MM.1S (cell line): ENCODE results near the gene MVP.
"Not testable (repeated sequence)": the region's sequence is repeated elsewhere in the genome, so short reads cannot be mapped to it uniquely, and the experiment has no call there.

Source experiments
- DNase-seq: peaks from one replicate; pipeline ENCODE4 v3.0.0-alpha.2; 2015
- H2AFZ ChIP-seq: fragments of 300-600 bp; sonication (generic); 2 replicates; pipeline ENCODE4 v1.6.0; 2016; ENCODE audit warnings: antibody characterized with exemption, low read length
- H3F3A ChIP-seq: fragments of 300-600 bp; sonication (generic); 2 replicates; pipeline ENCODE4 v1.6.1; 2016; ENCODE audit warnings: mild to moderate bottlenecking, antibody characterized with exemption, low read length, moderate library complexity, mixed read lengths; ENCODE audit not compliant: insufficient read depth
- H3K27ac ChIP-seq: fragments of 300-600 bp; sonication (generic); 2 replicates; pipeline ENCODE4 v1.5.1; 2016; ENCODE audit warnings: mild to moderate bottlenecking, low read length
- H3K27me3 ChIP-seq: fragments of 300-600 bp; sonication (generic); replicated peaks from 2 replicates; pipeline ENCODE4 v1.6.0; 2016; ENCODE audit warnings: low read length; ENCODE audit not compliant: insufficient read depth
- H3K36me3 ChIP-seq: fragments of 300-600 bp; sonication (generic); replicated peaks from 2 replicates; pipeline ENCODE4 v1.6.1; 2016; ENCODE audit warnings: mild to moderate bottlenecking, low read length, mixed read lengths; ENCODE audit not compliant: insufficient read depth
- H3K4me1 ChIP-seq: fragments of 300-600 bp; sonication (generic); 2 replicates; pipeline ENCODE4 v1.6.1; 2016; ENCODE audit warnings: low read length, mixed read lengths
- H3K4me2 ChIP-seq: fragments of 300-600 bp; sonication (generic); 2 replicates; pipeline ENCODE4 v1.6.0; 2016; ENCODE audit warnings: low read depth, low read length
- H3K4me3 ChIP-seq: fragments of 300-600 bp; sonication (generic); 2 replicates; pipeline ENCODE4 v1.5.1; 2016; ENCODE audit warnings: low read length, mixed read lengths
- H3K79me2 ChIP-seq: fragments of 300-600 bp; sonication (generic); 2 replicates; pipeline ENCODE4 v1.6.1; 2016; ENCODE audit warnings: mixed run types, low read length, mixed read lengths
- H3K9ac ChIP-seq: fragments of 300-600 bp; sonication (generic); 2 replicates; pipeline ENCODE4 v1.6.1; 2016; ENCODE audit warnings: low read length, mixed read lengths
- H3K9me2 ChIP-seq: fragments of 300-600 bp; sonication (generic); replicated peaks from 2 replicates; pipeline ENCODE4 v1.6.1; 2016; ENCODE audit warnings: mild to moderate bottlenecking, low read length, mixed read lengths; ENCODE audit not compliant: insufficient read depth
- H3K9me3 ChIP-seq: fragments of 300-600 bp; sonication (generic); replicated peaks from 2 replicates; pipeline ENCODE4 v1.6.1; 2016; ENCODE audit warnings: mild to moderate bottlenecking, low read length, mixed read lengths; ENCODE audit not compliant: insufficient read depth
- H4K20me1 ChIP-seq: fragments of 300-600 bp; sonication (generic); 2 replicates; pipeline ENCODE4 v1.6.1; 2016; ENCODE audit warnings: mild to moderate bottlenecking, low read length, moderate library complexity, mixed read lengths; ENCODE audit not compliant: insufficient read depth
- CTCF ChIP-seq: fragments of 300-600 bp; sonication (generic); IDR thresholded peaks from 2 replicates; pipeline ENCODE4 v1.5.1; 2016; ENCODE audit warnings: antibody characterized with exemption, low read length, mixed read lengths
- EZH2 ChIP-seq: fragments of 300-600 bp; sonication (generic); optimal IDR thresholded peaks from 2 replicates; pipeline ENCODE3; 2017; ENCODE audit warnings: low read depth, mild to moderate bottlenecking, antibody characterized with exemption, low read length, mixed read lengths
- EZH2phosphoT487 ChIP-seq: fragments of 300-600 bp; sonication (generic); IDR thresholded peaks from 2 replicates; pipeline ENCODE4 v1.6.1; 2018; ENCODE audit warnings: antibody characterized with exemption, low read length

MVP gene

GRCh38 chr16:29881050-29881449 is 60.8 kb downstream of the MVP start:
- no peak overlapping the region for H2AFZ ChIP-seq
- H3K27ac ChIP-seq = no peak overlapping the region
- no peaks in the 10 kb centered on the region for H3K4me1 ChIP-seq
- H3K9ac ChIP-seq = no peak overlapping the region
- H4K20me1 ChIP-seq = no peaks in the 10 kb centered on the region
- H3K27me3 ChIP-seq = peaks cover 43% of the 10 kb centered on the region
- H3F3A ChIP-seq = peaks cover 3% of the 10 kb centered on the region; the same call in 1 of the 2 replicates
- no peaks in the 10 kb centered on the region for H3K9me2 ChIP-seq
- H3K4me2 ChIP-seq = no peak overlapping the region
- H3K9me3 ChIP-seq = no peaks in the 10 kb centered on the region
- TF ChIP-seq EZH2 (no peak), EZH2phosphoT487 (no peak), CTCF (no peak)
- H3K36me3 ChIP-seq = no peaks in the 10 kb centered on the region
- no peak overlapping the region for H3K4me3 ChIP-seq
- no peaks in the 10 kb centered on the region for H3K79me2 ChIP-seq
- no peak for DNase-seq

GRCh38 chr16:29883987-29884386 is 63.7 kb downstream of the MVP start:
- Histone ChIP-seq H2AFZ (no peak overlapping the region), H3K9me3 (no peaks in the 10 kb centered on the region), H3K9me2 (no peaks in the 10 kb centered on the region), H3K36me3 (no peaks in the 10 kb centered on the region), H3K4me2 (no peak overlapping the region), H3K27me3 (peaks cover 55% of the 10 kb centered on the region), H3F3A (no peaks in the 10 kb centered on the region), H3K79me2 (no peaks in the 10 kb centered on the region), H3K4me3 (no peak overlapping the region), H3K4me1 (no peaks in the 10 kb centered on the region), H3K9ac (no peak overlapping the region), H4K20me1 (no peaks in the 10 kb centered on the region), H3K27ac (no peak overlapping the region)
- DNase-seq = no peak
- TF ChIP-seq EZH2phosphoT487 = no peak
- no peak for TF ChIP-seq EZH2
- TF ChIP-seq CTCF = no peak

GRCh38 chr16:29889372-29889771 is 69.1 kb downstream of the MVP start:
- H3K9me3 ChIP-seq, H3K9ac ChIP-seq, H3K9me2 ChIP-seq, H3K79me2 ChIP-seq, H2AFZ ChIP-seq, H3K4me2 ChIP-seq, H4K20me1 ChIP-seq, H3K4me1 ChIP-seq, H3F3A ChIP-seq, DNase-seq, H3K36me3 ChIP-seq, H3K4me3 ChIP-seq, H3K27ac ChIP-seq: not testable (repeated sequence)
- H3K27me3 ChIP-seq = peaks cover 41% of the 10 kb centered on the region

- no peaks in the 10 kb centered on the region for H3K79me2 ChIP-seq
- no peaks in the 10 kb centered on the region for H3K9me2 ChIP-seq
- H3K9ac ChIP-seq = no peak overlapping the region
- H4K20me1 ChIP-seq = no peaks in the 10 kb centered on the region
- DNase-seq = no peak
- H3K27ac ChIP-seq = no peak overlapping the region
- H3K36me3 ChIP-seq = no peaks in the 10 kb centered on the region
- H3K9me3 ChIP-seq = no peaks in the 10 kb centered on the region
- H3F3A ChIP-seq = no peaks in the 10 kb centered on the region
- no peaks in the 10 kb centered on the region for H3K4me1 ChIP-seq
- no peak overlapping the region for H3K4me2 ChIP-seq
- H3K27me3 ChIP-seq = peaks cover 40% of the 10 kb centered on the region
- no peak for TF ChIP-seq CTCF
- TF ChIP-seq EZH2phosphoT487 = no peak
- TF ChIP-seq EZH2 = no peak
- H3K4me3 ChIP-seq = no peak overlapping the region
- no peak overlapping the region for H2AFZ ChIP-seq
These were observed 71.5 kb downstream of the MVP start for GRCh38 chr16:29891525-29892457.
